HG03135 (cell line): ENCODE results near the gene ECT2L.

Source experiments
- ATAC-seq: cut with Tn5 transposase; IDR thresholded peaks from one replicate; pipeline ENCODE4 v1.9.1; 2021; ENCODE audit warnings: mild to moderate bottlenecking, moderate library complexity; ENCODE audit not compliant: unreplicated experiment

ECT2L gene

DNA sequence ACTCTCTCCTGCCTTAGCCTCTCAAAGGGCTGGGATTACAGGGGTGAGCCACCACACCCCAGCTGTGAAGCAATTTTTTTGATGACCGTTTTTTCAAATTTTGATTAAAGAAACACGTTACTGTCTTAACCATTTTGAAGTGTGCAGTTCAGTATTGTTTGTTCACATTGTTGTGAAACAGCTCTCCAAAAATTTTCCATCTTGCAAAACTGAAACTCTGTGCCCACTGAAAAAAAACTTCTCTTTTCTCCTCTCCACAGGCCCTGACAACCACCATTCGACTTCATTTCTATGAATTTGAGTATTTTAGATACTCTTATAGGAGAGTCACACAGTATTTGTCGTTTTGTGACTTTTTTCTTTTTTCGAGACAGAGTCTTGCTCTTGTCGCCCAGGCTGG lies 53.9 kb downstream of the ECT2L start:
- no peak for ATAC-seq

DNA sequence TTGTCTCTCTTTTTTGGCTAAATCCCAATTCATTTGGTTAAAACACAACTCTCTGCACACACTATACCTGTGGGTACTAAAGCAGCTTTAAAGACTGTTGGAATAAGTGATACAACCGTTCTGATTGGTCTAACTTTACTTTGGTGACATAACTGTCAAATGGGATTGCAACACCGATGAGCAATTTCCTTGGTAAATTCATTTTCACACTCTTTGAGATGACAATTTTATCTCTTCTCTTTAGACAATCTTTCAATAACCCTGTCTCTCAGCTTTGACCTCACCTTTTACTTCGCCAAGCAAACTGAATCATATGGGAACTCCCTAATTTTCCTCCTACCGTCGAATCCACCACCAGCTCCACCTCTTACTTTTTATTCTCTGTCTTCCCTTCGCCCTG lies 60.8 kb downstream of the ECT2L start:
- ATAC-seq: no peak

DNA sequence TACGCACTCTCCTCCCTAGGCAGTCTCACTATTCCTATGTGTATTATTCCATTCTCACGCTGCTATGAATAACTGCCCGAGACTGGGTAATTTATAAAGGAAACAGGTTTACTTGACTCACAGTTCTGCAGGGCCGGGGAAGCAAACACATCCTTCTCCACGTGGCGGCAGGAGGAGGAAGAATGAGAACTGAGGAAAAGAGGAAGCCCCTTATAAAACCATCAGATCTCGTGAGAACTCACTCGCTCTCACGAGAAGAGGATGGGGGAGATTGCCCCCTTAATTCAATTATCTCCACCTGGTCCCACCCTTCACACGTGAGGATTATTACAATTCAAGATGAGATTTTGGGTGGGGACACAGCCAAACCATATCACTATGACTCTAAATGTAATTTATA lies 61.9 kb downstream of the ECT2L start:
- ATAC-seq: no peak

DNA sequence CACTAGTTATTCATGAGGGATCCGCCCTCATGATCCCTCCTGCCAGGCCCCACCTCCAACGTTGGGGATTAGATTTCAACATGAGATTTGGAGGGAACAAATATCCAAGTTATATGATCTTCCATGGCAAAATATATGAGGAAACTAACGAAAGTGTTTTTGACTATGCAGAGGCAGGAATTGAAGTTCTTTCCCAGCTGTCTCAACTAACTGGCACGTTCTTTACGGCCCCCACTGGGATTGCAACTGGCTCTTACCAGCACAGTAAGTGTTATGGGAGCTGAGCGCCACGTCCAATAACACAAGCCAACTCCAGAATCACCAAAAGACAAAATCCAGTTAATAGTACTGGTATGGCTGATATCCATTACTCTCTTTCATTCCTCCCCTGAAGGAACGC lies 66.6 kb downstream of the ECT2L start:
- no peak for ATAC-seq

DNA sequence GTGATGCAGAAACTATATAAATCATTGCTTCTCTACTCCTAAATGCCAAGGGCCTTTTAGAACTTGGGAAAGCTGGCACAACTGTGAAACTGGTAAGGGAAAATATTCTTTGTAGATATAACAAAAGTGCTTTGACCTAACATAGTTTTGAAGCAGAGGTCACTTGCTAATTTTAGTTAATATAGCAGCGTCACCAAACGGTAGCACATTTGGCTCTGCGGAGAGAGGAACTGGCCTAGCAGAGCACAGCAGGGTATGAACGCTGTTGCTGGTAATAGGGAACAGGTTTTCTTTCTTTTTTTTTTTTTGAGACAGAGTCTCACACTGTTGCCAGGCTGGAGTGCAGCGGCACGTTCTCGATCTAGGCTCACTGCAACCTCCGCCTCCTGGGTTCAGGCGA lies 67.4 kb downstream of the ECT2L start:
- no peak for ATAC-seq

DNA sequence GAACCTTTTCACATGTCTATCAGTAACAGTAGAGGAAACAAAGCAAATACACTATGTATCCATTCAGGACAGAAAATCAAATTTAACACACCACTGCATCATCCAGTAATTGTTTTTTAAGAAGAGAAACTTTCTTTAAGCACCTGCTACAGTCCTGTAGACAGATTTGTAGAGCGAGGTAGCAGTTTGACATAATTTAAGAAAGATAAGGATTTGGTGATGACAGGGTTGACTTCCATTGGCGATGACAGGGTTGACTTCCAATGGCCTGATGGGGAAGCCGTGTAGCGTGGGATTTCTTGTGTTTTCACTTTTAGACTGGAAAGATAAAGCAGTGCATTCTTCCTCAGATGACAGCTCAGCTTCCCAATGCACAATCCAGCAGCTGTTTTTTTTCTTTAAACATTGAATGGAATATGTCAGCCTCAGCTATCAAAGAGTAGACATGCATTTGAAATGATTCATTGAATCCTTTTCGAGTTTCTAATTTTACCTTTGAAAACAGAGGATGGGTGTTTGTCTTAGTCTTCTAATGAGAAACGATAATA lies 68.5 kb downstream of the ECT2L start:
- no peak for ATAC-seq

- no peak for ATAC-seq
Measured at GRCh38 chr6:138865480-138866109, 69.7 kb downstream of the ECT2L start.

DNA sequence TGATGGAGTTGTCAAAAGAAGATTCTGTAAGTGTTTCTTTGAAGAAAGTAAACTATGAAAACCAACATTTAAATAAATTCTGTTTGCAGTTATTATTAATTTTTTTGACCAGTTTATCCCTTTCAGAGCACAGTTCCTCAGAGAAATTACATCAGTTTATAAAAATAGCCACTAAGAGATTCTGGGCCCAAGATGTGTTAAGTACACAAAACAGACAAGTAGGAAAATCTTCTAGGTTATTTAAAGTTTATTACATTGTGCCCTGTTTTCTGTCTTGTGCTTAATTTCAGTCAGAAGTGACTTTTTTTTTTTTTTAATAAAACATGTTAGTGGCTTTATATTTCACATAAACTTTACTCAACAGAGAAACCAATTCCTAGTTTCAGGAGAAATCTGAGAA lies 72.3 kb downstream of the ECT2L start:
- no peak for ATAC-seq

GRCh38 chr6:138869398-138869797 lies 73.5 kb downstream of the ECT2L start:
- ATAC-seq: no peak

DNA sequence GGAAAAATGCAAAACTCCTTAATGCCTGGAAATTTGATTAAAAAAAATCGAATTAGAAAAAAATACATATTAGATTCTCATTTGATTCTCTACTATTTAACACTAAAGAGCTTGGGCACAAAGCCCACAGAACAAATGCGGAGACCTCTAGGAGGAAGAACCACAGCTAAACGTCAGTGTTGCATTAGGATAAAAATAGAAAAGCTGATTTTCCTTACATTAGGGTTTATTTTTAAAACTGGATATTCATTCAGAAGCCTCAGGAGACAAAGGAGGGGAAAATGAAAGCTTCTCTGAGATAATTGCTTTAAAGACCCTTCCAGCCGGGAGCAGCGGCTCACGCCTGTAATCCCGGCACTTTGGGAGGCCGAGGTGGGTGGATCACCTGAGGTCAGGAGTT lies 77.3 kb downstream of the ECT2L start:
- ATAC-seq: no peak

- peak; percentile 59 for ATAC-seq
Measured at GRCh38 chr6:138882369-138883017, 86.6 kb downstream of the ECT2L start.

DNA sequence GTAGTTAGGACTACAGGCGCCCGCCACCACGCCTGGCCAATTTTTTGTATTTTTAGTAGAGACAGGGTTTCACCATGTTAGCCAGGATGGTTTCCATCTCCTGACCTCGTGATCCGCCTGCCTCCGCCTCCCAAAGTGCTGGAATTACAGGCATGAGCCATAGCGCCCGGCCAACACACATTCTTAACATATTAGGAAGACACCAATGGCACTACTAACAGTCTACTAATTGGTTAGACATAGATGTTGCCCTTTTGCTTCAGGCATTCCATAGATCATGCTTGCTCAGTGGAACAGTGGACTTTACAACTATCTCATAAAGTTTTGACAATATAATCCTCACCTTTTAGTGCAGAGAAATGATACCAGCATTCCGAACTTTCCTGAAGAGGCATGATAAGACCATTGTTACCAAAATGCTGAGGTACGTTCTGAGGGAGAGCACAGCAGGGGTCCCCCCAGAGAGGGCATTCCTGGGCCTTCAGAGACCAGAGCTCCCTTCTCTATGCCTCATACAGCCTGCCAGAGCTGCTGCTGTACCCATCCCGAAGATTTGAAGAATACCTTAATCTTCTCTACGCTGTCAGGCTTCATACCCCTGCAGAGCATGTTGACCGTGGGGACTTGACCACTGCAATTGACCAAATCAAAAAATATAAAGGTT lies 89.4 kb downstream of the ECT2L start:
- no peak for ATAC-seq

DNA sequence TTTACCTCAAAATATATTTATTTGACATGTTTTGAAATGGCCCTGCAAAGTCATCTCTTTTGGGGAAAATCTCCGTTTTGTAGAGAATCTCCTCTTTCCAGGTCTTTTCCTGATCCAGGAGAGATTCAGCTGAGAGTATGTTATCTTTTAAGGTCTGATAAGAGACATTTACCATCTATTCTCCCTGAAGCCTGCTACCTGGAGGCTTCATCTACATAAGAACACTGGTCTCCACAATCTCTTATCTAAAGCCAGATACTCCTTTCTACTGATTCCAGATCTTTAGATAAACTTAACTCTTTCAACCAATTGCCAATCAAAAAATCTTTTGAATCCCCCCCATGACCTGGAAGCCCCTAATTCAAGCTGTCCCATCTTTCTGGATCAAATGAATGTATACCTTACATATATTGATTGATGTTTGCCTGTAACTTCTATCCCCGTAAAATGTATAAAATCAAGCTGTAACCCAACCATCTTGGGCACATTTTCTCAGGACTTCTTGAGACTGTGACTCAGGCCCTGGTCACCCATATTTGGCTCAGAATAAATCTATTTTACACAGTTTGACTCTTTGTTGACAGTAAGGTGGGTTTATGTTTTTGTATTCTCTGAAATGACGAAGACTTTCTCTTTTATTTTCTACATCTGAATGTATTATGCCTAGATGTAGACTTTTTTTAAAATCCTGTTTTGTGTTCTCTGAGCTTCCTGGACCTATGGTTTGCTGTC lies 95.5 kb downstream of the ECT2L start:
- no peak for ATAC-seq

GRCh38 chr6:138896104-138896756 lies 100.3 kb downstream of the ECT2L start:
- no peak for ATAC-seq

DNA sequence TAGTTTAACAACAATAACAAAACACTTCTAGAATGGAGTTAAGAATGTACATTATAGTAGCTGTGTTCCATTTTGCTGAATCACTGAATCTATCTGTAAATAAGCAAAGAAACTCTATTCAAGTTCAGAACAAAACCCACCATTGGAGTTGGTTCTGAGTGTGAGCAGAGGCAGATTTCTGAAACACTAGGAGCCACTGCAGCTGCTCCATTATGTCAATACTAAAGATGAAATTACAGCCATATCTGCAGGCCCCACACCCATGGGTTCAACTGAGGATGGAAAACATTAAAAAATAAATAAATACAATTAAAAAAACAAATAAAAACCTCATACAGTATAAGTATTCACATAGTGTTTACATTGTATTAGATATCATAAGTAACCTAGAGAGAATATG lies 101.1 kb downstream of the ECT2L start:
- no peak for ATAC-seq

DNA sequence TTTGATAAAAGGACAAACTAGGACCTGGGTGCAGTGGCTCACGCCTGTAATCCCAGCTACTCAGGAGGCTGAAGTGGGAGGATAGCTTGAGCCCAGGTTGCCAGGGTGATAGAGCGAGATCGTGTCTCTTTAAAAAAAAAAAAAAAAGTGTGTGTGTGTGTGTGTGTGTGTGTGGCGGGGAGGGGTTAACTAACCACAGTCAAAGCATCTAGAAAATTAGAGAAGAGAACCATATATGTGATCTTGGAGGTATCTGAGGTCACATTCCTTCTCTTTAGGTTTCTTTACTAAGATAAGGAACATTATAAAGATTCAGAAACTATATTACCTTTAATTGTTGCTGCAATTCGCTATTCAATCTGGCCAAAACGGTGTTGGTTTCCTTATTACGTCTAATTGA lies 111.3 kb downstream of the ECT2L start:
- ATAC-seq: no peak

- no peak for ATAC-seq
Measured at GRCh38 chr6:138909511-138909910, 113.6 kb downstream of the ECT2L start.

- ATAC-seq: no peak
Measured at GRCh38 chr6:138909975-138910374, 114.1 kb downstream of the ECT2L start.

- ATAC-seq: no peak
Measured at GRCh38 chr6:138912308-138912707, 116.4 kb downstream of the ECT2L start.

DNA sequence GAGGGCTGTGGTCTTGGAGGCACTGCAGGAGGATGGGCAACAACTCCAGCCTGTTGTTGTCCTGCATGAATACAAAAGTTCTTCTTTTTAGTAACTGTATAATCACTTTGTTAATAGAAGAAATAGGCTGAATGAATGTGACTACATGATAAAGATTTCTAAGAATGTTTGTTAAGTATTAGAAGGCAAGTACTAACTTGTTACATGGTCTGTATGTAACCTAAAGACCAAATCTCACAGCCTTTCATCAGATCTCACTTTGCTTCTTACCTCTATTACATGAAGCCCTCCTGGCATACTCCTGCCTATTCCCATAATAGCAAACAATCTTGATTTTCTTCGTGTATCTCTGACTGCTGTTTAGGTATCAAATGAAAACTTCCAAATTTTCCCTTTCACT lies 118.8 kb downstream of the ECT2L start:
- ATAC-seq: no peak

- ATAC-seq: no peak
Measured at GRCh38 chr6:138920906-138921305, 125.0 kb downstream of the ECT2L start.
